Smooth muscle cell (in vitro differentiated cells): ENCODE results near the gene TTI1. TPM values are rescaled to one million over a fixed set of nuclear protein-coding genes. Genes with fewer than 3 reads are reported as not detected.

Experiments
- DNase-seq: peaks from one replicate; lab custom pipeline; 2025; ENCODE audit not compliant: unreplicated experiment; lab: John Stamatoyannopoulos, UW
- H2AFZ ChIP-seq: fragments of 200-600 bp; sonication (generic); 2 replicates; pipeline ENCODE4 v1.6.0; 2016; ENCODE audit warnings: antibody characterized with exemption, low read depth, mild to moderate bottlenecking
- H3F3A ChIP-seq: fragments of 200-600 bp; sonication (generic); 2 replicates; pipeline ENCODE4 v1.6.0; 2017; ENCODE audit warnings: antibody characterized with exemption, low read depth
- H3K27ac ChIP-seq: fragments of 200-600 bp; sonication (generic); 2 replicates; pipeline ENCODE4 v1.5.1; 2016; ENCODE audit warnings: low read depth, mild to moderate bottlenecking
- H3K27me3 ChIP-seq: fragments of 200-600 bp; sonication (generic); 2 replicates; pipeline ENCODE4 v1.6.1; 2016; ENCODE audit warnings: low read depth, mild to moderate bottlenecking
- H3K36me3 ChIP-seq: fragments of 200-600 bp; sonication (generic); 2 replicates; pipeline ENCODE4 v1.5.1; 2016; ENCODE audit warnings: low read depth
- H3K4me1 ChIP-seq: fragments of 200-600 bp; sonication (generic); 2 replicates; pipeline ENCODE4 v1.5.1; 2016; ENCODE audit warnings: low read depth
- H3K4me2 ChIP-seq: fragments of 200-600 bp; sonication (generic); 2 replicates; pipeline ENCODE4 v1.6.0; 2016; ENCODE audit warnings: mild to moderate bottlenecking
- H3K4me3 ChIP-seq: fragments of 200-600 bp; sonication (generic); 2 replicates; pipeline ENCODE4 v1.5.1; 2016; ENCODE audit warnings: mild to moderate bottlenecking
- H3K79me2 ChIP-seq: fragments of 200-600 bp; sonication (generic); 2 replicates; pipeline ENCODE4 v1.6.0; 2016; ENCODE audit warnings: low read depth, mild to moderate bottlenecking
- H3K9ac ChIP-seq: fragments of 200-600 bp; sonication (generic); 2 replicates; pipeline ENCODE4 v1.6.0; 2016; ENCODE audit warnings: low read depth
- H3K9me3 ChIP-seq: fragments of 200-600 bp; sonication (generic); replicated peaks from 2 replicates; pipeline ENCODE4 v1.5.1; 2016; ENCODE audit warnings: low read depth
- H4K20me1 ChIP-seq: fragments of 200-600 bp; sonication (generic); 2 replicates; pipeline ENCODE4 v1.6.0; 2016; ENCODE audit warnings: low read depth
- WGBS: methylation state at CpG from one replicate; pipeline ENCODE4 v1.1.7; 2016; ENCODE audit warnings: low lambda C conversion rate; 5-methylcytosine and 5-hydroxymethylcytosine counted together
- polyA plus RNA-seq: library from polyadenylated mRNA; unstranded; fragments of >200 nt; fragmentation: Nextera tagmentation; extraction: Ambion mirVana; gene quantifications from 2 replicates; pipeline ENCODE4 v1.2.1, GENCODE V29; 2016
- total RNA-seq: library from RNA; depleted of rRNA; stranded (reverse); fragments of >200 nt; gene quantifications from 2 replicates; pipeline ENCODE4 v1.2.3, GENCODE V29; 2014
- TF ChIP-seq, protein P1 (sequence below): fragments of 200-600 bp; sonication (generic); IDR thresholded peaks from 2 replicates; pipeline ENCODE4 v1.5.1; 2017; ENCODE audit warnings: borderline replicate concordance, mild to moderate bottlenecking, antibody characterized with exemption; ENCODE audit not compliant: insufficient read depth, poor library complexity, severe bottlenecking

TTI1 gene
- total and polyA plus RNA-seq, 2 experiments from 2014 or later, result 17.0 to 20.0 TPM

DNA sequence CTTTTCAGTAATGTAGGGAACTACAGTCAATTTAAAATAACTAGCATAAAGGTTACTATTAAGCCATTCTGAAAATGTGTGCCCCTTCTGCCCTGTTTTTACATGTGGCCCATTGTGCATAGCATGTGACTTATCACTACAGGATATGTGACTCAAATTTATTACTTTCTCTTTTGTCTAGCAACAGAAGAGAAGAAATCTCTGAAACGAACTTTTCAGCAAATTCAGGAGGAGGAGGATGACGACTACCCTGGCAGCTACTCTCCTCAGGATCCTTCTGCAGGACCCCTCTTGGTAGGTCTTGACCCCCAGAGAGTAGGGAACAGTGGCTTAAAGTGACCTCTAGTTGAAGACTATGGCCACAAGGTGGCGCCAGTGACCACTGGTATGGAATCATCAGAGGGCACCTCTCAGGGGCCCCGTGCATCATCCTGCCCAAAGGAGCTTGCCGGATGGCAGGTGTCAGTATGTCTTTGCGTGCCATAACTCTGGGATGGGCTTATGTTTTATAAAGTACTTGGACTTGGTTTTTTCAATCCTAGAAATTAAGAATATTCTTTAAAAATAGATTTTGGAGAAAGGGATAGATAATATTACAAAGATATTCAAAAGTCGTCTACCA, 24.2 kb upstream of the TTI1 start:
- Histone ChIP-seq H3K9ac (no peak overlapping the region), H3K27ac (no peak overlapping the region), H4K20me1 (peaks cover 56% of the 10 kb centered on the region), H3K4me1 (no peaks in the 10 kb centered on the region), H3K27me3 (no peaks in the 10 kb centered on the region), H3F3A (peaks cover 6% of the 10 kb centered on the region), H2AFZ (no peak overlapping the region), H3K4me2 (no peak overlapping the region), H3K9me3 (no peaks in the 10 kb centered on the region), H3K4me3 (no peak overlapping the region), H3K79me2 (peaks cover 19% of the 10 kb centered on the region), H3K36me3 (peaks cover 6% of the 10 kb centered on the region)
- peak; percentile 32 for DNase-seq
- TF ChIP-seq, protein P1, sequence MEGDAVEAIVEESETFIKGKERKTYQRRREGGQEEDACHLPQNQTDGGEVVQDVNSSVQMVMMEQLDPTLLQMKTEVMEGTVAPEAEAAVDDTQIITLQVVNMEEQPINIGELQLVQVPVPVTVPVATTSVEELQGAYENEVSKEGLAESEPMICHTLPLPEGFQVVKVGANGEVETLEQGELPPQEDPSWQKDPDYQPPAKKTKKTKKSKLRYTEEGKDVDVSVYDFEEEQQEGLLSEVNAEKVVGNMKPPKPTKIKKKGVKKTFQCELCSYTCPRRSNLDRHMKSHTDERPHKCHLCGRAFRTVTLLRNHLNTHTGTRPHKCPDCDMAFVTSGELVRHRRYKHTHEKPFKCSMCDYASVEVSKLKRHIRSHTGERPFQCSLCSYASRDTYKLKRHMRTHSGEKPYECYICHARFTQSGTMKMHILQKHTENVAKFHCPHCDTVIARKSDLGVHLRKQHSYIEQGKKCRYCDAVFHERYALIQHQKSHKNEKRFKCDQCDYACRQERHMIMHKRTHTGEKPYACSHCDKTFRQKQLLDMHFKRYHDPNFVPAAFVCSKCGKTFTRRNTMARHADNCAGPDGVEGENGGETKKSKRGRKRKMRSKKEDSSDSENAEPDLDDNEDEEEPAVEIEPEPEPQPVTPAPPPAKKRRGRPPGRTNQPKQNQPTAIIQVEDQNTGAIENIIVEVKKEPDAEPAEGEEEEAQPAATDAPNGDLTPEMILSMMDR, result peak; percentile 92
- 31% methylated on average over 7 of the region's 7 CpGs for WGBS

DNA sequence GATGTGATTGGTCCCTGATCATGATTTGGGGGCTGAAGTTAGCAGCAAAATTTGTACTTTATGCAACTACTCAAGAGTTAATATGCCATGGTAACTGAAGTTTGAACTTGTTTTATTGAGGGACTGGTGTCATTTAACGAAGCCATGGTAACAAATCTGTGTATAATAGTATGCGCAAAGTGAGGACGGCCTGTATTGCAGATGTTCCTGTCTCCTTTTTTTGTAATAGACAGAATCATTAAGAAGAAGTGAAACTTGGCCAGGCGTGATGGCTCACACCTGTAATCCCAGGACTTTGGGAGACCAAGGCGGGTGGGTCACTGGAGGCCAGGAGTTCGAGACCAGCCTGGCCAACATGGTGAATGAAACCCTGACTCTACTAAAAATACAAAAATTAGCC, 22.6 kb upstream of the TTI1 start:
- no peak for DNase-seq
- peaks cover 6% of the 10 kb centered on the region for H3K36me3 ChIP-seq
- TF ChIP-seq, protein P1, result no peak
- 98% methylated on average over 6 of the region's 6 CpGs for WGBS
- no peaks in the 10 kb centered on the region for H3K9me3 ChIP-seq
- H3K4me1 ChIP-seq, result no peaks in the 10 kb centered on the region
- peaks cover 6% of the 10 kb centered on the region for H3F3A ChIP-seq
- no peak overlapping the region for H3K4me2 ChIP-seq
- no peak overlapping the region for H3K4me3 ChIP-seq
- no peak overlapping the region for H2AFZ ChIP-seq
- peaks cover 35% of the 10 kb centered on the region for H3K79me2 ChIP-seq
- H3K27ac ChIP-seq, result no peak overlapping the region
- H3K9ac ChIP-seq, result no peak overlapping the region
- H4K20me1 ChIP-seq, result peaks cover 72% of the 10 kb centered on the region
- H3K27me3 ChIP-seq, result no peaks in the 10 kb centered on the region

DNA sequence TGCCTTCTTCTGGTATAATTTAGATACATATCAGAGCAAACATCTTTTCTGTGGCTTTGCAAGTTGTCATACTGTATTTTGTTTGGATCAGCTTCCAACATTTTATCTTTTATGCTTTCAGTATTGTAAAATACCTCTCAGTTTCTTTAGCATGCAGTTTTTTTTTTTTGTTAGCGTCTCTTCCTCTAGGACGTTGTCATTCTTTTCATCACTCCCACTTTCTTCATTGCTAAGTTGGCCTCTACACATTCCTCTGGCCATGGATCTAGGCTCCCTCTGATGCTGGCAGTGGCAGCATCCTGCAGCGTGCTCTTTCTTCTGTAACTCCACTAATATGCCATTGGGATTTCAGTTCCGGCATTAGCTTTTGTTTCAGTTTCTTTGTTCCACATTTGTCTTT, 22.0 kb upstream of the TTI1 start:
- Histone ChIP-seq H3K4me1 (no peaks in the 10 kb centered on the region), H3K79me2 (peaks cover 36% of the 10 kb centered on the region), H3K9me3 (no peaks in the 10 kb centered on the region), H3K9ac (no peak overlapping the region), H2AFZ (no peak overlapping the region), H3K4me3 (no peak overlapping the region), H3K27ac (no peak overlapping the region), H3K36me3 (peaks cover 6% of the 10 kb centered on the region), H3F3A (peaks cover 6% of the 10 kb centered on the region), H4K20me1 (peaks cover 78% of the 10 kb centered on the region), H3K27me3 (no peaks in the 10 kb centered on the region), H3K4me2 (no peak overlapping the region)
- TF ChIP-seq, protein P1, result no peak
- DNase-seq, result no peak
- WGBS, result 91% methylated on average over 4 of the region's 4 CpGs

- Histone ChIP-seq H3F3A (peaks cover 6% of the 10 kb centered on the region), H4K20me1 (peaks cover 84% of the 10 kb centered on the region), H3K36me3 (peaks cover 6% of the 10 kb centered on the region), H3K4me1 (no peaks in the 10 kb centered on the region), H3K9ac (no peak overlapping the region), H3K4me3 (no peak overlapping the region), H3K27me3 (no peaks in the 10 kb centered on the region), H3K9me3 (no peaks in the 10 kb centered on the region), H3K27ac (no peak overlapping the region), H2AFZ (no peak overlapping the region), H3K79me2 (peaks cover 36% of the 10 kb centered on the region), H3K4me2 (no peak overlapping the region)
- 92% methylated on average over 2 of the region's 2 CpGs for WGBS
- DNase-seq, result no peak
- TF ChIP-seq, protein P1, result no peak
Measured at GRCh38 chr20:38054647-38055046, 21.4 kb upstream of the TTI1 start.
